Hematopoietic multipotent progenitor cell treated with erythropoietin and hydrocortisone succinate and interleukin-3 and kit ligand, for 15 days (in vitro differentiated cells): ENCODE measurements around the gene ADRA2B.

Experiments
- DNase-seq: peaks from one replicate; pipeline ENCODE4 v3.0.0-alpha.2; 2015; ENCODE audit warnings: low spot score

Gene ADRA2B

GRCh38 chr2:96117701-96118588 lies 1.6 kb upstream of the ADRA2B start:
- no peak for DNase-seq

- DNase-seq: peak; percentile 47
These were observed 635 bp upstream of the ADRA2B start for GRCh38 chr2:96116879-96117533.

- no peak for DNase-seq
These were observed 544 bp downstream of the ADRA2B start for GRCh38 chr2:96115631-96116423.

- DNase-seq: no peak
These were observed 1.3 kb downstream of the ADRA2B start for GRCh38 chr2:96114903-96115581.

GRCh38 chr2:96114546-96114902 lies 1.8 kb downstream of the ADRA2B start:
- no peak for DNase-seq

GRCh38 chr2:96113951-96114350 lies 2.4 kb downstream of the ADRA2B start:
- no peak for DNase-seq

GRCh38 chr2:96113367-96113677 lies 3.0 kb downstream of the ADRA2B start:
- no peak for DNase-seq

- no peak for DNase-seq
These were observed 3.6 kb downstream of the ADRA2B start for GRCh38 chr2:96112501-96113366.

GRCh38 chr2:96111823-96112500 lies 4.4 kb downstream of the ADRA2B start:
- DNase-seq: no peak

GRCh38 chr2:96111257-96111640 lies 5.1 kb downstream of the ADRA2B start:
- DNase-seq: no peak

- DNase-seq: no peak
These were observed 5.6 kb downstream of the ADRA2B start for GRCh38 chr2:96110621-96111256.

- DNase-seq: no peak
These were observed 6.3 kb downstream of the ADRA2B start for GRCh38 chr2:96109931-96110511.

- DNase-seq: no peak
These were observed 7.0 kb downstream of the ADRA2B start for GRCh38 chr2:96109361-96109680.

GRCh38 chr2:96108541-96109360 lies 7.6 kb downstream of the ADRA2B start:
- DNase-seq: no peak

- DNase-seq: no peak
These were observed 8.2 kb downstream of the ADRA2B start for GRCh38 chr2:96108151-96108540.

GRCh38 chr2:96107708-96108065 lies 8.7 kb downstream of the ADRA2B start:
- no peak for DNase-seq

- DNase-seq: no peak
These were observed 9.2 kb downstream of the ADRA2B start for GRCh38 chr2:96106991-96107707.

- DNase-seq: no peak
These were observed 10.2 kb downstream of the ADRA2B start for GRCh38 chr2:96105994-96106715.
